Measurements from ENCODE around the gene PRKCE.

PRKCE gene

DNA sequence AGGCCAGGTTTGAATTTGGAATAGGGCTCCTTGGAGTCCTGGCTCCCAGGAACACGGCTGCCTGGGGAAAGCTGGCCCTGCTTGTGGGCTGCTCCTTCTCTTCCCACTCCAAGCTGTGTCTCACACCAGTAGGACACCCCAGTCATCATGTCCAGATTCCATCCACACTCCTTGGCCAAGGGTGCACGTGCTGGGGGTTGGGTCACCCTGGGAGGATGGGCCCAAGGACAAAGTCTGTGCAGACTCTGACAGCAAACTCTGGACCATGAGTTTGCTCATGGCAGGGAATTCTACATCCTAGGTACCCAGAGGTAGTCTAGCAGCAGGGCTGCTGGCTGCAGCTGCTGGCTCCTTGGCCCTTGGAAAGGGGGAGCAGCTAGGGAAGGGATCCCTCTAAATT, 543.4 kb downstream of the PRKCE start:
- TF ChIP-seq, protein P1, sequence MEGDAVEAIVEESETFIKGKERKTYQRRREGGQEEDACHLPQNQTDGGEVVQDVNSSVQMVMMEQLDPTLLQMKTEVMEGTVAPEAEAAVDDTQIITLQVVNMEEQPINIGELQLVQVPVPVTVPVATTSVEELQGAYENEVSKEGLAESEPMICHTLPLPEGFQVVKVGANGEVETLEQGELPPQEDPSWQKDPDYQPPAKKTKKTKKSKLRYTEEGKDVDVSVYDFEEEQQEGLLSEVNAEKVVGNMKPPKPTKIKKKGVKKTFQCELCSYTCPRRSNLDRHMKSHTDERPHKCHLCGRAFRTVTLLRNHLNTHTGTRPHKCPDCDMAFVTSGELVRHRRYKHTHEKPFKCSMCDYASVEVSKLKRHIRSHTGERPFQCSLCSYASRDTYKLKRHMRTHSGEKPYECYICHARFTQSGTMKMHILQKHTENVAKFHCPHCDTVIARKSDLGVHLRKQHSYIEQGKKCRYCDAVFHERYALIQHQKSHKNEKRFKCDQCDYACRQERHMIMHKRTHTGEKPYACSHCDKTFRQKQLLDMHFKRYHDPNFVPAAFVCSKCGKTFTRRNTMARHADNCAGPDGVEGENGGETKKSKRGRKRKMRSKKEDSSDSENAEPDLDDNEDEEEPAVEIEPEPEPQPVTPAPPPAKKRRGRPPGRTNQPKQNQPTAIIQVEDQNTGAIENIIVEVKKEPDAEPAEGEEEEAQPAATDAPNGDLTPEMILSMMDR (IDR thresholded peaks at IDR 0.05; ENCODE audit: borderline replicate concordance, insufficient read depth, low read depth, low read length): no peak
- H3K4me3 ChIP-seq (ENCODE audit: low read depth, low read length): no peak overlapping the region

DNA sequence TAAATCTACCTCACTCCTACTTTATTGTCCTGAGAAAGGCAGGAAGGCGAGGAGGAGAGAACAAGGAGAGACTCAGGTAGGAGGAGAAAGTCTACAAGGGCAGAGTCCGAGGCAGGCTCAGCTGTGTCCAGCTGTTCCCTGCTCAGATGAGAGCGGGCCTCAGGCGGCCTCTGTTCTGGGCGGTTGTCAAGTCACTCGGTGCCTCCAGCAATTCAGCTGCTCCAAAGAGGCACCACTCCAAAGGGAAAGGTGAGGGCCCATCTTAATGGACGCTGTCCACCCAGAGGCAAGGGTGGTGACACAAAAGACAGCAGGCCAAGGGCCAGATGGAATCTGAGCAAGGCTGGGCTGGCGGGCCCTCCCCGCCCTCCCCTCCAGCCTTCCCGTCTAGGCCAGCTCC, 544.3 kb downstream of the PRKCE start:
- TF ChIP-seq, protein P1 (IDR thresholded peaks at IDR 0.05; ENCODE audit: borderline replicate concordance, insufficient read depth, low read depth, low read length): no peak
- H3K4me3 ChIP-seq (ENCODE audit: low read depth, low read length): no peak overlapping the region

DNA sequence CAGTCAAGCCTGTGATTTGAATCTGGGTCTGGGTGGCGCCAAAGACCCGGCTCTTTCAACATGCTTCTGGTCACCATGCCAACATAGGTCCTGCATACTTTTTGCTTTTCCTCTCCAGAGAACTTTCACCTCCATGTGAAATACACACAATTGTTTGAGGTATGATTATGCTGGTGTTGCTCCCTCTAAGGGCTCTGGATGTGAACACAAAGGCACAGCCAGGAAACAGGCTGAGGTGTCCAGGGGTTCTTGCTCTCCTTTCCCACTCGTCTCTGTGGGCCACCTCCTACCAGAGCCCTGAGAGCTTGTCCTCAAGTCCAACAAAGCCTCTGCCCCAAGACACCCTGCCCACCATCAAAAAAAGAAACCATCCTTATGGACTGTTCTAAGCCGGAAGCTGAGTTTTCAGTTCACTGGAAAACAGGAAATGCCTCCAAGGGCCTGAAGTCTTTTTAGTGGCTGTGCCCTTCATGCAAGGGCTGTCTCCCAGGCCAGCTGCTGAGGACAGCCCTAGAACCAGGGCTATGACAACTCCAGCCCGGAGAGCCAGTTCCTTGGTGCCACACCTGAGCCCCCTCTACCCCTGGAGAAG, 545.5 kb downstream of the PRKCE start:
- no peak overlapping the region for H3K4me3 ChIP-seq (ENCODE audit: low read depth, low read length)

DNA sequence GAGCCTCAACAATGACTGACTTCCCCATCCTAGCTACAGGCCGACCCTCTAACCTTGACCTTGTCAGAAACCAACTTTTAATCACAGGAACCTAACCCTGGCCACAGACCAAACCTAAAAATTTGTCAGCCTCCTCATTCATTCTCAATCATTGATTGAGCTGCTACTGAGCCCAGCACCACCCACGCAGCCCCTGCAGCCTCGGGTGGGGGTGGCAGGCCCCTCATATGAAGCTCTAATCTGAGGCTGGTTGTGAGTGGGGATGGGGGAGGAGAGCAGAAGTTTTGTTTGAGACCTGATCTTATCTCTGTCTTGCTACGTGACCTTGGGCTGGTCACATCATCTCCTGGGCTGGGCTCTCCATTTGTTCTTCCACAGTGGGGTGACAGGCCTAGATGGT, 546.2 kb downstream of the PRKCE start:
- H3K4me3 ChIP-seq (ENCODE audit: low read depth, low read length): no peak overlapping the region
- TF ChIP-seq, protein P1 (IDR thresholded peaks at IDR 0.05; ENCODE audit: borderline replicate concordance, insufficient read depth, low read depth, low read length): no peak

More for the DNA sequence above, 545.5 kb downstream of the PRKCE start:
- TF ChIP-seq, protein P1 (IDR thresholded peaks at IDR 0.05; ENCODE audit: borderline replicate concordance, insufficient read depth, low read depth, low read length): no peak

DNA sequence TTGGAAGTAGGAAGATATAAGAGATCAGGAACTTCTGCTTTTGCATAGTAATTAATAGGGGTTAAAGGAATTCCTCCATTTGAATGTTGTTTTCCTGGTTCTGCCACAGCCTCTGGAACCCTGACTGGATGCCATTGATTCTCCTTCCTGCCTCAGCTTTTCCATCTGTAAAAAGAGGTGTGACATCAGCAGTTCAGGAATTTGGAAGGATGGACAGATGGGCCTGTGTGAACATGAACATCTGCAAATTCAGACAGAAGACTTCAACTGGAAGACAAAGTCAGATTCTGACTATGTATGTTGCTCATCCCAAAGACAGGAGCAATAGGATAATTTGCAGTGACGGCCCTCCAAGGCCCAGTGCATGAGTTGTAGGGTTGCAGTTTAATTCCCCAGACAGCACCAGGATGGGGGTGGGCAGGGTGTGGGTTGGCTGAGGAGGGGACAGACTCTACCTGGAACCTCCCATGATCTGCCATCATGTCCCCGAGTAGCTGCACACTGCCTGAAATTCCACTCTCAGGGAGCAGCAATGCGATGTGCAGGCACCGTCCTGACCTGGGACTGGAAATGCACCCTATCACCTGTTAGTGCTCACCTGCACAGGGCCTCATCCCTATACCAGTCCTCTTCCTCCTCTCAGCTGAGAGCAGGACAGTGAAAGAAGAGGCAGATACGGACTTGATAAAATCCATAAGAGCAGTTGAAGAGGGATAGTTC, 546.8 kb downstream of the PRKCE start:
- TF ChIP-seq, protein P1 (IDR thresholded peaks at IDR 0.05; ENCODE audit: borderline replicate concordance, insufficient read depth, low read depth, low read length): no peak
- H3K4me3 ChIP-seq (ENCODE audit: low read depth, low read length): no peak overlapping the region

DNA sequence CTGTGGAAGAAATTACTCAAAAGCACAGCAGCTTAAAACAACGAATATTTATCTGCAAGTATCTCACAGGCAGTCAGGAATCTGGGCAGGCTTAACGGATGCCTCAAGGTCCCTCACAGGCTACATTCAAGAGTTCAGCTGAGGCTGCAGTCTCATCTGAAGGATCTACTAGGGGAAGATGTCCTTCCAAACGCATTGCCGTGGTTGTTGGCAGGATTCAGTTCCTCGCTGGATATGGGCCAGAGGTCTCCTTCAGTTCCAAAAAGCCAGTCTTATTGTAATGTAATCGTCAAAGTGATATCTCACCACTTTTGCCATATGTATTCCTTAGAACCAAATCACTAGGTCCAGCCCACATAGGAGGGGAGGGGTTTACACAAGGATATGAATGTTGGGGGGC, 547.5 kb downstream of the PRKCE start:
- H3K4me3 ChIP-seq (ENCODE audit: low read depth, low read length): no peak overlapping the region
- TF ChIP-seq, protein P1 (IDR thresholded peaks at IDR 0.05; ENCODE audit: borderline replicate concordance, insufficient read depth, low read depth, low read length): no peak

DNA sequence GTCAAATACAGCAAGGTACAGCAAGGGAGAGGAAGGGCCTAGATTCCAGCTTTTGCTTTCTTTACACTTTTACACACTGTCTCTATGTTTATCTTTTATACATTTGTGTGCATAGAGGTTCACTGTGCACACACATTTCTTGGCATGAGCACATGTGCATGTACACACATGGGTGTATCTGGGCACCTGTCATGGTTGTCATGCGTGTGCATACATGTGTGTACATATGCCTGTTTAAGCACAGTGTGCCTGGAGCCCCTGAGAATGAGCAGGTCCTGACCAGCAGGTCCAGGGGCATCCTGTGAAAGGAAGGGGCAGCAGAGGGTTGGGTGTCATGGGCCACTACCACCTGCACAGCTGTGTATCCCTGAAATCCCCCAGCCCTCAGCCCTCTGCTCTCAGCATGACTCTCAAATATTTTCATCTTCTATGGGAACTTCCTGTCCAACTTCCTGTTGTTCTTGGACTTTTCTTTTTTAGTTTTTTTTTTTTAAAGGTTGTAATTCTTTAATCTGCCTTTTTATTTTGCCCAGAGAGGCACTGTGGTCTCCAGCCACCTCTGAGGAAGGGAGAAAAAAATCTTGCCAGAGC, 548.7 kb downstream of the PRKCE start:
- TF ChIP-seq, protein P1 (IDR thresholded peaks at IDR 0.05; ENCODE audit: borderline replicate concordance, insufficient read depth, low read depth, low read length): no peak
- no peak overlapping the region for H3K4me3 ChIP-seq (ENCODE audit: low read depth, low read length)
